ENCODE results near the gene NAT9. TPM values are rescaled to one million over a fixed set of nuclear protein-coding genes. Genes with fewer than 3 reads are reported as not detected.
A peak's percentile ranks its signal among the peaks of the same experiment; 100 is the strongest.

NAT9 gene
- total RNA-seq, 2 donors from 2014 or later = 58.3 to 77.3 TPM

DNA sequence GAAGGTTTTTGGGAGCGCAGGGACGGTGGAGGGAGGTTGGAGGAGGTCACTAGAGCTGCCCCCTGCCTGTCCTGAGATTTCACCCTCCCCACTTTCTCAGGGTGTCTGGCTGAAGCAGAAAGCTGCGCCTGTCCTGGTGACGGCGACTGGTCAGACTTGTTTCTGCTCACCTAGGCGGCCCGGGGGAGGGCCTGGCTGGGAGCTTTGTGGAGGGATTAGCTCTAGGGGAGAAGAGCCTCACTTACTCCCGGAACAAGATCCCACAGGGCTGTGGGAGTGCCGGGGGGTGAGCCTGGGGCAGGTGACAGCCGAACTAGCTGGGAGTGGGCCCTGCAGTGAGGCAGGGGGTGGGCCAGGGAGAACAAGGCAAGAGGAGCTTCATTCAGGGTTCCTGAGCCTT, 16.2 kb downstream of the NAT9 start:
- TF ChIP-seq, protein P1, sequence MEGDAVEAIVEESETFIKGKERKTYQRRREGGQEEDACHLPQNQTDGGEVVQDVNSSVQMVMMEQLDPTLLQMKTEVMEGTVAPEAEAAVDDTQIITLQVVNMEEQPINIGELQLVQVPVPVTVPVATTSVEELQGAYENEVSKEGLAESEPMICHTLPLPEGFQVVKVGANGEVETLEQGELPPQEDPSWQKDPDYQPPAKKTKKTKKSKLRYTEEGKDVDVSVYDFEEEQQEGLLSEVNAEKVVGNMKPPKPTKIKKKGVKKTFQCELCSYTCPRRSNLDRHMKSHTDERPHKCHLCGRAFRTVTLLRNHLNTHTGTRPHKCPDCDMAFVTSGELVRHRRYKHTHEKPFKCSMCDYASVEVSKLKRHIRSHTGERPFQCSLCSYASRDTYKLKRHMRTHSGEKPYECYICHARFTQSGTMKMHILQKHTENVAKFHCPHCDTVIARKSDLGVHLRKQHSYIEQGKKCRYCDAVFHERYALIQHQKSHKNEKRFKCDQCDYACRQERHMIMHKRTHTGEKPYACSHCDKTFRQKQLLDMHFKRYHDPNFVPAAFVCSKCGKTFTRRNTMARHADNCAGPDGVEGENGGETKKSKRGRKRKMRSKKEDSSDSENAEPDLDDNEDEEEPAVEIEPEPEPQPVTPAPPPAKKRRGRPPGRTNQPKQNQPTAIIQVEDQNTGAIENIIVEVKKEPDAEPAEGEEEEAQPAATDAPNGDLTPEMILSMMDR (conservative IDR thresholded peaks at IDR 0.05) = peak; percentile 11
- Mint-ChIP-seq H3K9me3 (no peaks in the 10 kb centered on the region), H3K27ac (peak overlapping the region; percentile 80), H3K4me1 (peaks cover 36% of the 10 kb centered on the region), H3K36me3 (ENCODE audit: low read depth) (peaks cover 8% of the 10 kb centered on the region), H3K4me3 (peak overlapping the region; percentile 29), H3K27me3 (ENCODE audit: insufficient read depth) (no peaks in the 10 kb centered on the region)
- H3K9me3 ChIP-seq (ENCODE audit: control insufficient read depth, low read length) = no peaks in the 10 kb centered on the region
- peak overlapping the region; percentile 77 for H3K27ac ChIP-seq (ENCODE audit: low read depth, low read length)
- H3K4me3 ChIP-seq (ENCODE audit: low read length) = no peak overlapping the region
- peaks cover 49% of the 10 kb centered on the region for H3K36me3 ChIP-seq (ENCODE audit: control insufficient read depth, insufficient read depth, low read length)
- DNase-seq = peak; percentile 91
- H3K4me1 ChIP-seq (ENCODE audit: control insufficient read depth, insufficient read depth, low read length) = peaks cover 36% of the 10 kb centered on the region
- H3K27me3 ChIP-seq (ENCODE audit: control insufficient read depth, insufficient read depth, low read length, poor library complexity, severe bottlenecking) = no peaks in the 10 kb centered on the region
- WGBS, 2 experiments (ENCODE audit: insufficient coverage in 1 of 2, insufficient read length in 1 of 2) = 63 to 85% methylated on average over 4 to 8 of the region's 10 CpGs
- no peak overlapping the region for H3K9ac ChIP-seq (ENCODE audit: extremely low read depth, low read length, poor library complexity, severe bottlenecking)

DNA sequence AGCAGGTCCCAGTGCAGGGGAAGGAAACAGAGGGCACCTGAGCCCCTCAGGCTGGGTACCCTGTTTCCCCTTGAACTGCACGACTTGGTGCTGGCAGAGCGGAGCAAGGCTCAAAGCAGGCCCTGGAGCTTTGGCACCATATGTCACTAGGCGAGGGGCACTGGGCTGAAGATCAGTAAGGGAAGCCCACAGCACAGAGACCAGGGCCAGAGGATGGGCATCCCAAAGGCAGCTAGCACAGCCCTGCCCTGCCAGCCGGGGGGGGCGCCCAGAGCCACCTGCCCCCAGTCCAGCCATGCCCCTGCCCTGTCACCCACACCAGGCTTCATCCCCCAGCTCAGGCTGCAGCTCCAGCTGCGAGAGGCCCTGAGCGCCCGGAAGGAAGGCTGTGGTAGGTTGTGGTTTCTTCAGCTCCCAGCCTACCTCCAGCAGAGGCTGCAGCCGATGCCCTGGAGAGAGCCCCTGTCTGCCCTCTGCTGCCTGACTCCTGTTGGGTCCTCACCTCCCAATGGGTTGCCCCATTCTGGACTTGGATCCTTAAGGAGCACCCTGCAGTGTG, 16.8 kb downstream of the NAT9 start:
- Histone ChIP-seq H3K27ac (ENCODE audit: low read depth, low read length) (peak overlapping the region; percentile 77), H3K9me3 (ENCODE audit: control insufficient read depth, low read length) (no peaks in the 10 kb centered on the region), H3K9ac (ENCODE audit: extremely low read depth, low read length, poor library complexity, severe bottlenecking) (no peak overlapping the region), H3K4me1 (ENCODE audit: control insufficient read depth, insufficient read depth, low read length) (peaks cover 36% of the 10 kb centered on the region), H3K4me3 (ENCODE audit: low read length) (no peak overlapping the region), H3K36me3 (ENCODE audit: control insufficient read depth, insufficient read depth, low read length) (peaks cover 48% of the 10 kb centered on the region), H3K27me3 (ENCODE audit: control insufficient read depth, insufficient read depth, low read length, poor library complexity, severe bottlenecking) (no peaks in the 10 kb centered on the region)
- Mint-ChIP-seq H3K27me3 (ENCODE audit: insufficient read depth) (no peaks in the 10 kb centered on the region), H3K27ac (peak overlapping the region; percentile 80), H3K9me3 (no peaks in the 10 kb centered on the region), H3K36me3 (ENCODE audit: low read depth) (peaks cover 9% of the 10 kb centered on the region), H3K4me3 (peak overlapping the region; percentile 29), H3K4me1 (peaks cover 36% of the 10 kb centered on the region)
- DNase-seq = peak; percentile 73
- WGBS, 2 experiments (ENCODE audit: insufficient coverage in 1 of 2, insufficient read length in 1 of 2) = 92 to 94% methylated on average over 7 to 9 of the region's 9 CpGs
- TF ChIP-seq, protein P1 (conservative IDR thresholded peaks at IDR 0.05) = peak; percentile 47

DNA sequence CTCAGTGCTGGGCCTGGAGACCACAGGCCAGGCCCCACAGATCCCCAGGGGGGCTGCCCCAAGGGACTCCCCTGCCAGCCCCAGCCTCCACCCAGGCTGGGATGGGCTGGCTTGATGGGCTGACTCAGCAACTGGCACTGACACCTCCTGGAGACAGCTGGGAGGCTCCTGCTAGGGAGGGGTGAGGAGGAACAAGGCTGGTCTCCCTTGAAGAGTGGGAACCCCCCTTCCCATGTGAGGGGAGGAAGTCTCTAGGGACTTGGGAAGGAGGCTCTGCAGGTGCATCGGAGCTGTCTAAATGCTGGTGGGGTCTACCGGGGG, 17.3 kb downstream of the NAT9 start:
- H3K9ac ChIP-seq (ENCODE audit: extremely low read depth, low read length, poor library complexity, severe bottlenecking) = no peak overlapping the region
- no peaks in the 10 kb centered on the region for H3K9me3 Mint-ChIP-seq
- no peak overlapping the region for H3K27ac Mint-ChIP-seq
- H3K4me1 ChIP-seq (ENCODE audit: control insufficient read depth, insufficient read depth, low read length) = peaks cover 36% of the 10 kb centered on the region
- no peaks in the 10 kb centered on the region for H3K9me3 ChIP-seq (ENCODE audit: control insufficient read depth, low read length)
- H3K4me3 ChIP-seq (ENCODE audit: low read length) = no peak overlapping the region
- 100% methylated on average over 2 of the region's 2 CpGs; no CpG with 5 or more reads in 1 of the 2 experiments for WGBS, 2 experiments (ENCODE audit: insufficient coverage in 1 of 2, insufficient read length in 1 of 2)
- TF ChIP-seq, protein P1 (conservative IDR thresholded peaks at IDR 0.05) = no peak
- no peak overlapping the region for H3K4me3 Mint-ChIP-seq
- DNase-seq = no peak
- H3K27me3 Mint-ChIP-seq (ENCODE audit: insufficient read depth) = no peaks in the 10 kb centered on the region
- peaks cover 36% of the 10 kb centered on the region for H3K4me1 Mint-ChIP-seq
- no peak overlapping the region for H3K27ac ChIP-seq (ENCODE audit: low read depth, low read length)
- H3K36me3 Mint-ChIP-seq (ENCODE audit: low read depth) = peaks cover 9% of the 10 kb centered on the region
- H3K36me3 ChIP-seq (ENCODE audit: control insufficient read depth, insufficient read depth, low read length) = peaks cover 44% of the 10 kb centered on the region
- no peaks in the 10 kb centered on the region for H3K27me3 ChIP-seq (ENCODE audit: control insufficient read depth, insufficient read depth, low read length, poor library complexity, severe bottlenecking)
